OCI-LY3 (cell line): Measurements from ENCODE around the gene KCNK18.

Experiments
- H2AFZ ChIP-seq: fragments of 200-600, 300-600 bp; shearing (Covaris generic); 2 replicates; pipeline ENCODE4 v1.6.0; 2014; ENCODE audit warnings: antibody characterized with exemption, low read depth, low read length
- H3K27ac ChIP-seq: fragments of 200-600, 300-600 bp; sonication (generic); 2 replicates; pipeline ENCODE4 v1.5.1; 2014; ENCODE audit warnings: mild to moderate bottlenecking, low read length, moderate library complexity, mixed read lengths
- H3K27me3 ChIP-seq: fragments of 200-600, 300-600 bp; sonication (generic); 2 replicates; pipeline ENCODE4 v1.6.1; 2014; ENCODE audit warnings: low read depth, low read length, mixed read lengths
- H3K36me3 ChIP-seq: fragments of 200-600, 300-600 bp; sonication (generic); replicated peaks from 2 replicates; pipeline ENCODE3; 2014; ENCODE audit warnings: low read depth, low read length, mixed read lengths
- H3K4me1 ChIP-seq: fragments of 300-600, 200-600 bp; sonication (generic); 2 replicates; pipeline ENCODE4 v1.6.1; 2014; ENCODE audit warnings: low read length, mixed read lengths
- H3K4me2 ChIP-seq: fragments of 200-600, 300-600 bp; sonication (generic); 2 replicates; pipeline ENCODE4 v1.6.1; 2014; ENCODE audit warnings: low read length, mixed read lengths
- H3K4me3 ChIP-seq: fragments of 300-600, 200-600 bp; sonication (generic); 2 replicates; pipeline ENCODE4 v1.5.1; 2014; ENCODE audit warnings: antibody characterized with exemption, mild to moderate bottlenecking, low read length, moderate library complexity
- H3K79me2 ChIP-seq: fragments of 300-600, 200-600 bp; shearing (Covaris generic); 2 replicates; pipeline ENCODE4 v1.6.1; 2014; ENCODE audit warnings: mild to moderate bottlenecking, low read length, mixed read lengths
- H3K9ac ChIP-seq: fragments of 300-600, 200-600 bp; shearing (Covaris generic); 2 replicates; pipeline ENCODE4 v1.6.0; 2014; ENCODE audit warnings: mild to moderate bottlenecking, low read length, moderate library complexity
- H3K9me3 ChIP-seq: fragments of 200-600, 300-600 bp; shearing (Covaris generic); 2 replicates; pipeline ENCODE4 v1.6.1; 2014; ENCODE audit warnings: low read length, mixed read lengths; ENCODE audit not compliant: insufficient read depth
- H4K20me1 ChIP-seq: fragments of 200-600, 300-600 bp; sonication (generic); 2 replicates; pipeline ENCODE4 v1.6.1; 2016; ENCODE audit warnings: low read length, mixed read lengths; ENCODE audit not compliant: insufficient read depth
- EZH2phosphoT487 ChIP-seq: fragments of 200-600 bp; shearing (Covaris generic); IDR thresholded peaks from 2 replicates; pipeline ENCODE4 v1.6.1; 2018; ENCODE audit warnings: antibody characterized with exemption, mixed run types, low read depth
- TF ChIP-seq, protein P1 (sequence below): fragments of 200-600, 300-600 bp; sonication (generic); IDR thresholded peaks from 2 replicates; pipeline ENCODE4 v1.5.1; 2014; ENCODE audit warnings: antibody characterized with exemption, low read length, low read depth

The KCNK18 gene

DNA sequence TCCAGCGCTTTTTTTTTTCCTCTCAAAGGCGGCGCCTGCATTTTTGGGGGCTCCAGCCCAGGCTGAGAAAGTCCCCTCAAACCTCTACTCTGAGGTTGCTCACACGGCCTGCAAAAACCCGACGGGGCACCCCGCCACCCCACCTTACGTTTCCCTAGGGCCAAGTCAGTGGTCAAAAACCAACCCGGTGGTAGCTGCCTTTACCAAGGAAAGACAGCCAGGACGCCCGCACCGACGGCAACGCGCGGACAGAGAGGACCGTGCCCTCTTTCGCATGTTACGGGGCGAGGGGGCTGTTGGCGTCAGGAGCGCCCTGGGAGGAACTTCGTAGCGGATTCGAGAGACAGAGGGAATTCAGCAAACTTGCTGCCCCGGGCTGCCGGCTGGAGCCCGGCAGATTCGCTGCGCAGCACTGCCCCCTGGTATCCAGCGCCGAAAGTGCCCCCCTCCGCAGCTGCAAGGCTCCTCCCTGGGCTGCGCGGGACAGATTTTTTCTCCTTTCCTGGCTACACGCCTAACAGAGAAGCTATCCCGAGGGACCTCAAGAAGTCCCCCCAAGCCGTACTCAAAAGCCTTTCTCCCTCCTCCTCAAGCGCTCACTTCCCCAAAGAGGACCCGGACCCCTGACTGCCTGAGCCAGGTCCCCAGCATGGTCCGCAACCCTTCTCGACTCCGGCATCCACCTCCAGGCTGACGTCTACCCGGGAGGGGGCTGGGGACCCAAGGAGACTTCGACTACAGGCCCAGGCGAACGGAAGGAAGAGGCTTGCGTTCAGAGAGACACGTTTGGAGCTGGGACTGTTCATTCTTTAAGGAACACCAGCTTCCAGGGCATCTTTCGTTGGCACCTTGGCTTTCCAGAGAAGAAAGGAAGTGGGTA, 31.5 kb upstream of the KCNK18 start:
- Histone ChIP-seq H3K4me1 (no peaks in the 10 kb centered on the region), H3K36me3 (no peaks in the 10 kb centered on the region), H2AFZ (no peak overlapping the region), H3K4me2 (no peak overlapping the region), H3K4me3 (no peak overlapping the region), H3K27me3 (no peaks in the 10 kb centered on the region), H3K79me2 (no peaks in the 10 kb centered on the region), H4K20me1 (no peaks in the 10 kb centered on the region), H3K9me3 (no peaks in the 10 kb centered on the region), H3K27ac (no peak overlapping the region), H3K9ac (no peak overlapping the region)
- TF ChIP-seq EZH2phosphoT487: no peak
- TF ChIP-seq, protein P1, sequence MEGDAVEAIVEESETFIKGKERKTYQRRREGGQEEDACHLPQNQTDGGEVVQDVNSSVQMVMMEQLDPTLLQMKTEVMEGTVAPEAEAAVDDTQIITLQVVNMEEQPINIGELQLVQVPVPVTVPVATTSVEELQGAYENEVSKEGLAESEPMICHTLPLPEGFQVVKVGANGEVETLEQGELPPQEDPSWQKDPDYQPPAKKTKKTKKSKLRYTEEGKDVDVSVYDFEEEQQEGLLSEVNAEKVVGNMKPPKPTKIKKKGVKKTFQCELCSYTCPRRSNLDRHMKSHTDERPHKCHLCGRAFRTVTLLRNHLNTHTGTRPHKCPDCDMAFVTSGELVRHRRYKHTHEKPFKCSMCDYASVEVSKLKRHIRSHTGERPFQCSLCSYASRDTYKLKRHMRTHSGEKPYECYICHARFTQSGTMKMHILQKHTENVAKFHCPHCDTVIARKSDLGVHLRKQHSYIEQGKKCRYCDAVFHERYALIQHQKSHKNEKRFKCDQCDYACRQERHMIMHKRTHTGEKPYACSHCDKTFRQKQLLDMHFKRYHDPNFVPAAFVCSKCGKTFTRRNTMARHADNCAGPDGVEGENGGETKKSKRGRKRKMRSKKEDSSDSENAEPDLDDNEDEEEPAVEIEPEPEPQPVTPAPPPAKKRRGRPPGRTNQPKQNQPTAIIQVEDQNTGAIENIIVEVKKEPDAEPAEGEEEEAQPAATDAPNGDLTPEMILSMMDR: no peak

- TF ChIP-seq EZH2phosphoT487: no peak
- TF ChIP-seq, protein P1: no peak
These were observed 30.6 kb upstream of the KCNK18 start for GRCh38 chr10:117166418-117167345.

DNA sequence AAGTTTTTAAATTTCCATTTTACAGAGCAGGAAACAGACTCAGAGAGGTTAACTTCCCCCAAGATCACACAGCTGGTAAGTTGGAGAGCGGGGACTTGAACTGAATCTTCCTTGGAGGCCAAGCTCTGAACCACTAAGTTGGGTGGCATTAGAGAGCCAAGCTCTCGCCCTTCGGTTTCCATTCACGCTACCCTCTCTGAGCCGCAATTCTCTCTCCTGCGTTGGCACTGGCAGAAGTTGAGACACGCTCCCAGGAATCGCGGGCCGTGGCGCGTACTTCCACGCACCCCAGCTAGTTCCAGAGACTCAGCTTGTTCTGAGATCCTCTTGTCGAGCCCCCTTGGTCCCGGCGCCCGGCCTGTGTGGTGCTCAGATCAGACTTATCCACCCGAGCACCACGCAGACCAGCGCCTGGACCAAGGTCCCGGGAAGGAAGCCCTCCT, 29.9 kb upstream of the KCNK18 start:
- Histone ChIP-seq H3K9me3 (no peaks in the 10 kb centered on the region), H3K27me3 (0 out of 2 replicates have a peak, but pooled peaks cover 4% of the 10 kb centered on the region), H3K4me3 (no peak overlapping the region), H4K20me1 (no peaks in the 10 kb centered on the region), H2AFZ (no peak overlapping the region), H3K79me2 (no peaks in the 10 kb centered on the region), H3K4me2 (no peak overlapping the region), H3K9ac (no peak overlapping the region), H3K27ac (no peak overlapping the region), H3K4me1 (no peaks in the 10 kb centered on the region), H3K36me3 (no peaks in the 10 kb centered on the region)
- TF ChIP-seq EZH2phosphoT487: no peak
- TF ChIP-seq, protein P1: no peak

More at GRCh38 chr10:117166418-117167345, 30.6 kb upstream of the KCNK18 start:
- no peak overlapping the region for H3K4me3 ChIP-seq
- no peaks in the 10 kb centered on the region for H3K36me3 ChIP-seq
- H3K79me2 ChIP-seq: no peaks in the 10 kb centered on the region
- no peak overlapping the region for H2AFZ ChIP-seq
- H3K27me3 ChIP-seq: no peaks in the 10 kb centered on the region
- no peak overlapping the region for H3K4me2 ChIP-seq
- H3K27ac ChIP-seq: no peak overlapping the region
- no peaks in the 10 kb centered on the region for H3K4me1 ChIP-seq
- no peak overlapping the region for H3K9ac ChIP-seq
- H3K9me3 ChIP-seq: no peaks in the 10 kb centered on the region
- H4K20me1 ChIP-seq: no peaks in the 10 kb centered on the region
